SK-N-SH treated with all-trans-retinoic acid at 6 μM for 48 hours (cell line): Measurements from ENCODE around the gene DLL1.

Source experiments
- ATAC-seq: fragments of 200-7000 bp; cut with Tn5 transposase; 3 replicates; pipeline ENCODE4 v1.9.1; 2020; ENCODE audit warnings: mild to moderate bottlenecking, moderate library complexity
- ARNTL ChIP-seq: fragments of 450-650 bp; formaldehyde crosslinking; IDR thresholded peaks from 2 replicates; pipeline ENCODE4 v1.5.0; 2020; ENCODE audit warnings: low read depth, mild to moderate bottlenecking, moderate library complexity, borderline replicate concordance
- BACH2 ChIP-seq: fragments of 250-450 bp; sonication (Bioruptor Pico); IDR thresholded peaks from 2 replicates; pipeline ENCODE4 v1.9.0; 2021; ENCODE audit warnings: mild to moderate bottlenecking, borderline replicate concordance
- CSDC2 ChIP-seq: fragments of 250-450 bp; sonication (Bioruptor Pico); IDR thresholded peaks from 2 replicates; pipeline ENCODE4 v1.5.0; 2020; ENCODE audit warnings: mild to moderate bottlenecking, moderate library complexity
- ESRRG ChIP-seq: fragments of 250-450 bp; sonication (Bioruptor Pico); IDR thresholded peaks from 2 replicates; pipeline ENCODE4 v1.6.1; 2021; ENCODE audit warnings: mild to moderate bottlenecking
- GLIS3 ChIP-seq: fragments of 250-450 bp; sonication (Bioruptor Pico); IDR thresholded peaks from 2 replicates; pipeline ENCODE4 v1.5.0; 2020; ENCODE audit warnings: mild to moderate bottlenecking, moderate library complexity
- ISL1 ChIP-seq: fragments of 250-450 bp; sonication (Bioruptor Pico); IDR thresholded peaks from 2 replicates; pipeline ENCODE4 v2.1.2; 2022; ENCODE audit warnings: mild to moderate bottlenecking, moderate library complexity
- OSR1 ChIP-seq: fragments of 250-450 bp; sonication (Bioruptor Pico); IDR thresholded peaks from 2 replicates; pipeline ENCODE4 v1.8.0; 2022; ENCODE audit warnings: moderate library complexity, mild to moderate bottlenecking, inconsistent platforms
- RARB ChIP-seq: fragments of 250-450 bp; sonication (Bioruptor Pico); IDR thresholded peaks from 2 replicates; pipeline ENCODE4 v1.8.0; 2021; ENCODE audit warnings: mild to moderate bottlenecking, moderate library complexity
- SNAI2 ChIP-seq: fragments of 250-450 bp; sonication (Bioruptor Pico); IDR thresholded peaks from 2 replicates; pipeline ENCODE4 v1.5.0; 2020; ENCODE audit warnings: mild to moderate bottlenecking, moderate library complexity
- TCF4 ChIP-seq: fragments of 250-450 bp; sonication (Bioruptor Pico); IDR thresholded peaks from 2 replicates; pipeline ENCODE4 v1.8.0; 2021; ENCODE audit warnings: mild to moderate bottlenecking, moderate library complexity, borderline replicate concordance
- TOX ChIP-seq: fragments of 250-450 bp; sonication (Bioruptor Pico); IDR thresholded peaks from 2 replicates; pipeline ENCODE4 v1.8.0; 2021; ENCODE audit warnings: mild to moderate bottlenecking, moderate library complexity, borderline replicate concordance
- ZFP3 ChIP-seq: fragments of 250-450 bp; sonication (Bioruptor Pico); IDR thresholded peaks from 2 replicates; pipeline ENCODE4 v1.5.0; 2020; ENCODE audit warnings: mild to moderate bottlenecking, moderate library complexity
- ZFP30 ChIP-seq: fragments of 450-650 bp; formaldehyde crosslinking; IDR thresholded peaks from 2 replicates; pipeline ENCODE4 v1.5.0; 2022; ENCODE audit warnings: mild to moderate bottlenecking, moderate library complexity
- ZNF565 ChIP-seq: fragments of 450-650 bp; formaldehyde crosslinking; conservative IDR thresholded peaks from 2 replicates; pipeline ENCODE4 v1.5.0; 2020; ENCODE audit warnings: low read depth, mild to moderate bottlenecking, moderate library complexity
- ZNF8 ChIP-seq: fragments of 450-650 bp; formaldehyde crosslinking; IDR thresholded peaks from 2 replicates; pipeline ENCODE4 v1.5.0; 2020; ENCODE audit warnings: mild to moderate bottlenecking, moderate library complexity
- TF ChIP-seq, protein P1 (sequence below): fragments of 250-450 bp; sonication (Bioruptor Pico); IDR thresholded peaks from 2 replicates; pipeline ENCODE4 v1.8.0; 2021; ENCODE audit warnings: low read depth, mild to moderate bottlenecking, moderate library complexity, borderline replicate concordance
- TF ChIP-seq, protein P2 (sequence below): fragments of 250-450 bp; sonication (Bioruptor Pico); IDR thresholded peaks from 2 replicates; pipeline ENCODE4 v1.8.0; 2020; ENCODE audit warnings: mild to moderate bottlenecking, moderate library complexity, borderline replicate concordance
- TF ChIP-seq, protein P3 (sequence below): fragments of 250-450 bp; sonication (Bioruptor Pico); IDR thresholded peaks from 2 replicates; pipeline ENCODE4 v1.5.0; 2020; ENCODE audit warnings: mild to moderate bottlenecking, moderate library complexity
- TF ChIP-seq, protein P4 (sequence below): fragments of 250-450 bp; sonication (Bioruptor Pico); IDR thresholded peaks from 2 replicates; pipeline ENCODE4 v1.5.1; 2020; ENCODE audit warnings: low read depth, mild to moderate bottlenecking, moderate library complexity

Gene DLL1

DNA sequence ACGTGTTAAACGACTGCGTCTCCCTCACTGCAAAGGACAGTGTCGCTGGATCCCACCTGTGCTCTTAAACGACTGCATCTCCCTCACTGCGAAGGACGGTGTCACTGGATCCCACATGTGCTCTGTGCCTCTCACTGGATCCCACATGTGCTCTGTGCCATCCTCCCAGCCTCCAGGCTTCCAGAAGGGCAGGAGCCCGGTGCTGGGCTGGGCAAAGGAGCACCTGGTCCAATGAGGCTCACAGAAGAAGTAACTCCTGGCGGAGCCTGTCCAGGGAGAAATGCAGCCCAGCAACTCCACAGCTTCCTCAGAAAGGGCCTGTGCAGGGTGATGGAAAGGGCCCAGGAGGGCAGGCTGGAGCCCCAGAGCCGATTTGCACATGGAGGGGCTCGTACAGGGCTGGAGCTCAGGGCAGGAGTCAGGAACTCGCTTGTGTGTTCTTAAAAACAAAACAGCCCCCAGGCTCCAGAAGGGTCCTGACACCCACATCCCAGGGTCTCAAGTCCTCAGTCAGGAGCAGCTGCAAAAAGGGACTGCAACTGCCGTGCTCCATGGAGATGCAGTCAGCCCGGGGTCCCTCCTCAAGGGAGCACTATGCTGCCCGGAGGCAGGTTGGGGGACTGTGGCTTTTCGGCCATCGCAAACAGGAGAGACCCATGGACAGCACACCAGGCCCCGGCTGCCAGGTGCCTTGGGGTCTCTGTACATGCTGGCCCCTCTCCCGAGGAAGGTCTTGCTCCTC lies 52.7 kb downstream of the DLL1 start:
- ATAC-seq, result no peak
- TF ChIP-seq ISL1 (CRISPR knock-in tag) (no peak), ZNF8 (CRISPR knock-in tag) (no peak), ZNF565 (CRISPR knock-in tag) (no peak), GLIS3 (CRISPR knock-in tag) (no peak), CSDC2 (CRISPR knock-in tag) (no peak), ZFP3 (CRISPR knock-in tag) (no peak), SNAI2 (no peak), ESRRG (no peak), RARB (CRISPR knock-in tag) (no peak), ZFP30 (CRISPR knock-in tag) (no peak), TCF4 (CRISPR knock-in tag) (no peak), TOX (CRISPR knock-in tag) (no peak), OSR1 (CRISPR knock-in tag) (no peak)
- TF ChIP-seq, protein P1, sequence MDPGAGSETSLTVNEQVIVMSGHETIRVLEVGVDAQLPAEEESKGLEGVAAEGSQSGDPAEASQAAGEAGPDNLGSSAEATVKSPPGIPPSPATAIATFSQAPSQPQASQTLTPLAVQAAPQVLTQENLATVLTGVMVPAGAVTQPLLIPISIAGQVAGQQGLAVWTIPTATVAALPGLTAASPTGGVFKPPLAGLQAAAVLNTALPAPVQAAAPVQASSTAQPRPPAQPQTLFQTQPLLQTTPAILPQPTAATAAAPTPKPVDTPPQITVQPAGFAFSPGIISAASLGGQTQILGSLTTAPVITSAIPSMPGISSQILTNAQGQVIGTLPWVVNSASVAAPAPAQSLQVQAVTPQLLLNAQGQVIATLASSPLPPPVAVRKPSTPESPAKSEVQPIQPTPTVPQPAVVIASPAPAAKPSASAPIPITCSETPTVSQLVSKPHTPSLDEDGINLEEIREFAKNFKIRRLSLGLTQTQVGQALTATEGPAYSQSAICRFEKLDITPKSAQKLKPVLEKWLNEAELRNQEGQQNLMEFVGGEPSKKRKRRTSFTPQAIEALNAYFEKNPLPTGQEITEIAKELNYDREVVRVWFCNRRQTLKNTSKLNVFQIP (CRISPR knock-in tag), result no peak
- TF ChIP-seq, protein P2, sequence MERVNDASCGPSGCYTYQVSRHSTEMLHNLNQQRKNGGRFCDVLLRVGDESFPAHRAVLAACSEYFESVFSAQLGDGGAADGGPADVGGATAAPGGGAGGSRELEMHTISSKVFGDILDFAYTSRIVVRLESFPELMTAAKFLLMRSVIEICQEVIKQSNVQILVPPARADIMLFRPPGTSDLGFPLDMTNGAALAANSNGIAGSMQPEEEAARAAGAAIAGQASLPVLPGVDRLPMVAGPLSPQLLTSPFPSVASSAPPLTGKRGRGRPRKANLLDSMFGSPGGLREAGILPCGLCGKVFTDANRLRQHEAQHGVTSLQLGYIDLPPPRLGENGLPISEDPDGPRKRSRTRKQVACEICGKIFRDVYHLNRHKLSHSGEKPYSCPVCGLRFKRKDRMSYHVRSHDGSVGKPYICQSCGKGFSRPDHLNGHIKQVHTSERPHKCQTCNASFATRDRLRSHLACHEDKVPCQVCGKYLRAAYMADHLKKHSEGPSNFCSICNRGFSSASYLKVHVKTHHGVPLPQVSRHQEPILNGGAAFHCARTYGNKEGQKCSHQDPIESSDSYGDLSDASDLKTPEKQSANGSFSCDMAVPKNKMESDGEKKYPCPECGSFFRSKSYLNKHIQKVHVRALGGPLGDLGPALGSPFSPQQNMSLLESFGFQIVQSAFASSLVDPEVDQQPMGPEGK, result no peak
- TF ChIP-seq, protein P3, sequence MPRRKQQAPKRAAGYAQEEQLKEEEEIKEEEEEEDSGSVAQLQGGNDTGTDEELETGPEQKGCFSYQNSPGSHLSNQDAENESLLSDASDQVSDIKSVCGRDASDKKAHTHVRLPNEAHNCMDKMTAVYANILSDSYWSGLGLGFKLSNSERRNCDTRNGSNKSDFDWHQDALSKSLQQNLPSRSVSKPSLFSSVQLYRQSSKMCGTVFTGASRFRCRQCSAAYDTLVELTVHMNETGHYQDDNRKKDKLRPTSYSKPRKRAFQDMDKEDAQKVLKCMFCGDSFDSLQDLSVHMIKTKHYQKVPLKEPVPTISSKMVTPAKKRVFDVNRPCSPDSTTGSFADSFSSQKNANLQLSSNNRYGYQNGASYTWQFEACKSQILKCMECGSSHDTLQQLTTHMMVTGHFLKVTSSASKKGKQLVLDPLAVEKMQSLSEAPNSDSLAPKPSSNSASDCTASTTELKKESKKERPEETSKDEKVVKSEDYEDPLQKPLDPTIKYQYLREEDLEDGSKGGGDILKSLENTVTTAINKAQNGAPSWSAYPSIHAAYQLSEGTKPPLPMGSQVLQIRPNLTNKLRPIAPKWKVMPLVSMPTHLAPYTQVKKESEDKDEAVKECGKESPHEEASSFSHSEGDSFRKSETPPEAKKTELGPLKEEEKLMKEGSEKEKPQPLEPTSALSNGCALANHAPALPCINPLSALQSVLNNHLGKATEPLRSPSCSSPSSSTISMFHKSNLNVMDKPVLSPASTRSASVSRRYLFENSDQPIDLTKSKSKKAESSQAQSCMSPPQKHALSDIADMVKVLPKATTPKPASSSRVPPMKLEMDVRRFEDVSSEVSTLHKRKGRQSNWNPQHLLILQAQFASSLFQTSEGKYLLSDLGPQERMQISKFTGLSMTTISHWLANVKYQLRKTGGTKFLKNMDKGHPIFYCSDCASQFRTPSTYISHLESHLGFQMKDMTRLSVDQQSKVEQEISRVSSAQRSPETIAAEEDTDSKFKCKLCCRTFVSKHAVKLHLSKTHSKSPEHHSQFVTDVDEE (CRISPR knock-in tag), result no peak
- TF ChIP-seq, protein P4, sequence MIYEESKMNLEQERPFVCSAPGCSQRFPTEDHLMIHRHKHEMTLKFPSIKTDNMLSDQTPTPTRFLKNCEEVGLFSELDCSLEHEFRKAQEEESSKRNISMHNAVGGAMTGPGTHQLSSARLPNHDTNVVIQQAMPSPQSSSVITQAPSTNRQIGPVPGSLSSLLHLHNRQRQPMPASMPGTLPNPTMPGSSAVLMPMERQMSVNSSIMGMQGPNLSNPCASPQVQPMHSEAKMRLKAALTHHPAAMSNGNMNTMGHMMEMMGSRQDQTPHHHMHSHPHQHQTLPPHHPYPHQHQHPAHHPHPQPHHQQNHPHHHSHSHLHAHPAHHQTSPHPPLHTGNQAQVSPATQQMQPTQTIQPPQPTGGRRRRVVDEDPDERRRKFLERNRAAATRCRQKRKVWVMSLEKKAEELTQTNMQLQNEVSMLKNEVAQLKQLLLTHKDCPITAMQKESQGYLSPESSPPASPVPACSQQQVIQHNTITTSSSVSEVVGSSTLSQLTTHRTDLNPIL, result no peak

DNA sequence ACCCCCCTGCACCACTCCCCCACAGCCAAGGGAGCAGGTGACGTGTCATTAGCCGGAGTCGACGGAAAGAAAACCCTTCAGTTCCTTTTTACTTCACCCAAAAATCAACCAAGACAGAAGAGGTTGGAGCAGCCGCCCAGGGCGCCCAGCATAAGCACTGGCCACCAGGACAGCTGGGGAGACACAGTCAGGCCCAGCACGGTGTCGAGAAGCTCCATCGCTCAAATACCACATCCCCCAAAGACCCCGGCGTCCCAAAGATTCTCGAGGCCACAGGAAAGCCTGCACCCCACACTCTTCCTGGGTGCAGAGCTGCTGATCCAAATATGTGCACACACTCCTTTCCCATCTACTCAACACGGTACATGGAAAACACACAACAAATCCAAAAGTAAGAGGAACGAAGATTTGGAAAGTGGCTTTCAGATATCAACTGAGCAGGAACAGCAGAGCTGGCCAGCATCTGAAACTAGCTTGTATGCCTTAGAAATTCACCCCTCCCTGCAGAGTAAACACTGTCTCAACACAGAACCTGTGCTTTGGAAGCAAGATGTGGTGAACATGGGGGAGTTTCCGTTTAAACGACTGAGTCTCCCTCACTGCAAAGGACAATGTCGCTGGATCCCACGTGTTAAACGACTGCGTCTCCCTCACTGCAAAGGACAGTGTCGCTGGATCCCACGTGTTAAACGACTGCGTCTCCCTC lies 54.6 kb downstream of the DLL1 start:
- no peak for ATAC-seq
- TF ChIP-seq TOX (CRISPR knock-in tag) (no peak), ISL1 (CRISPR knock-in tag) (no peak), OSR1 (CRISPR knock-in tag) (no peak), ZNF8 (CRISPR knock-in tag) (no peak), ARNTL (CRISPR knock-in tag) (no peak), BACH2 (CRISPR knock-in tag) (no peak), SNAI2 (no peak)
- TF ChIP-seq, protein P1 (CRISPR knock-in tag), result no peak
